KMS-11 (cell line): ENCODE measurements around the gene PLIN4.

ENCODE experiments used
- H2AFZ ChIP-seq: fragments of 200-600 bp; sonication (generic); 2 replicates; pipeline ENCODE4 v1.6.1; 2016; ENCODE audit warnings: antibody characterized with exemption, mixed run types, low read depth
- H3K27ac ChIP-seq: fragments of 200-600 bp; sonication (generic); 2 replicates; pipeline ENCODE4 v1.6.1; 2016; ENCODE audit warnings: mild to moderate bottlenecking, mixed run types
- H3K27me3 ChIP-seq: fragments of 200-600 bp; sonication (generic); 2 replicates; pipeline ENCODE4 v1.6.1; 2017; ENCODE audit warnings: mild to moderate bottlenecking, low read depth, mixed run types, moderate library complexity; ENCODE audit not compliant: insufficient read depth
- H3K36me3 ChIP-seq: fragments of 200-600 bp; sonication (generic); 2 replicates; pipeline ENCODE4 v1.6.1; 2017; ENCODE audit warnings: mild to moderate bottlenecking, mixed run types; ENCODE audit not compliant: insufficient read depth
- H3K4me1 ChIP-seq: fragments of 200-600 bp; sonication (generic); 2 replicates; pipeline ENCODE4 v1.6.1; 2016; ENCODE audit warnings: mild to moderate bottlenecking, low read depth, mixed run types; ENCODE audit not compliant: poor library complexity, severe bottlenecking
- H3K4me2 ChIP-seq: fragments of 200-600 bp; sonication (generic); 2 replicates; pipeline ENCODE4 v1.7.0; 2016; ENCODE audit warnings: mild to moderate bottlenecking, mixed run types
- H3K4me3 ChIP-seq: fragments of 200-600 bp; sonication (generic); IDR thresholded peaks from 2 replicates; pipeline ENCODE4 v1.6.1; 2017; ENCODE audit warnings: low read depth, low read length, mixed read lengths; ENCODE audit not compliant: insufficient read depth
- H3K79me2 ChIP-seq: fragments of 200-600 bp; sonication (generic); 2 replicates; pipeline ENCODE4 v1.6.1; 2016; ENCODE audit warnings: low read depth, mixed run types; ENCODE audit not compliant: insufficient read depth
- H3K9ac ChIP-seq: fragments of 200-600 bp; sonication (generic); 2 replicates; pipeline ENCODE4 v1.6.1; 2016; ENCODE audit warnings: mild to moderate bottlenecking, mixed run types
- H4K20me1 ChIP-seq: fragments of 200-600 bp; sonication (generic); 2 replicates; pipeline ENCODE4 v1.6.1; 2016; ENCODE audit warnings: mild to moderate bottlenecking, mixed run types; ENCODE audit not compliant: insufficient read depth
- CTCF ChIP-seq: fragments of 200-600 bp; sonication (generic); conservative IDR thresholded peaks from 2 replicates; pipeline ENCODE4 v1.6.1; 2017; ENCODE audit warnings: low read depth, mild to moderate bottlenecking, antibody characterized with exemption, low read length, moderate library complexity, mixed read lengths

PLIN4 gene

GRCh38 chr19:4505570-4506448, 12.5 kb downstream of the PLIN4 start:
- Histone ChIP-seq H3K27ac (no peak overlapping the region), H3K9ac (no peak overlapping the region), H3K4me3 (no peak overlapping the region), H3K4me2 (no peak overlapping the region), H3K79me2 (no peaks in the 10 kb centered on the region), H3K27me3 (no peaks in the 10 kb centered on the region; the same call in 1 of the 2 replicates), H3K4me1 (no peaks in the 10 kb centered on the region), H4K20me1 (no peaks in the 10 kb centered on the region), H3K36me3 (no peaks in the 10 kb centered on the region), H2AFZ (no peak overlapping the region)
- no peak for TF ChIP-seq CTCF

GRCh38 chr19:4504891-4505569, 13.3 kb downstream of the PLIN4 start:
- Histone ChIP-seq H3K4me3 (no peak overlapping the region), H3K4me2 (no peak overlapping the region), H2AFZ (no peak overlapping the region), H3K27ac (no peak overlapping the region), H3K79me2 (no peaks in the 10 kb centered on the region), H3K9ac (no peak overlapping the region), H3K4me1 (no peaks in the 10 kb centered on the region), H3K27me3 (no peaks in the 10 kb centered on the region; the same call in 1 of the 2 replicates), H3K36me3 (no peaks in the 10 kb centered on the region), H4K20me1 (no peaks in the 10 kb centered on the region)
- TF ChIP-seq CTCF: no peak

- Histone ChIP-seq H3K27ac (no peak overlapping the region), H3K4me1 (no peaks in the 10 kb centered on the region), H3K4me3 (no peak overlapping the region), H3K27me3 (no peaks in the 10 kb centered on the region; the same call in 1 of the 2 replicates), H4K20me1 (no peaks in the 10 kb centered on the region), H3K9ac (no peak overlapping the region), H3K79me2 (no peaks in the 10 kb centered on the region), H2AFZ (no peak overlapping the region), H3K36me3 (no peaks in the 10 kb centered on the region), H3K4me2 (no peak overlapping the region)
- no peak for TF ChIP-seq CTCF
These were observed 14.0 kb downstream of the PLIN4 start for GRCh38 chr19:4504297-4504701.

GRCh38 chr19:4503825-4504170, 14.5 kb downstream of the PLIN4 start:
- Histone ChIP-seq H3K27ac (no peak overlapping the region), H3K79me2 (no peaks in the 10 kb centered on the region), H3K9ac (no peak overlapping the region), H2AFZ (no peak overlapping the region), H4K20me1 (no peaks in the 10 kb centered on the region), H3K27me3 (no peaks in the 10 kb centered on the region), H3K4me2 (no peak overlapping the region), H3K4me1 (no peaks in the 10 kb centered on the region), H3K36me3 (no peaks in the 10 kb centered on the region), H3K4me3 (no peak overlapping the region)
- no peak for TF ChIP-seq CTCF
